SU-DHL-6 (cell line): ENCODE measurements around the gene C1QC.

ENCODE experiments used
- H2AFZ ChIP-seq: fragments of 200-600 bp; sonication (generic); 2 replicates; pipeline ENCODE4 v1.6.1; 2014; ENCODE audit warnings: low read depth, mild to moderate bottlenecking, moderate library complexity, mixed read lengths, antibody characterized with exemption, low read length; ENCODE audit not compliant: severe bottlenecking
- H3F3A ChIP-seq: fragments of 200-600 bp; shearing (Covaris generic); 2 replicates; pipeline ENCODE4 v1.6.0; 2016; ENCODE audit warnings: antibody characterized with exemption, mild to moderate bottlenecking; ENCODE audit not compliant: insufficient read depth
- H3K27ac ChIP-seq: fragments of 200-600 bp; sonication (generic); 2 replicates; pipeline ENCODE4 v1.5.1; 2016; ENCODE audit warnings: low read depth, mild to moderate bottlenecking, low read length, moderate library complexity, mixed read lengths
- H3K27me3 ChIP-seq: fragments of 200-600 bp; sonication (generic), shearing (Covaris generic); 2 replicates; pipeline ENCODE4 v1.6.0; 2014; ENCODE audit warnings: mild to moderate bottlenecking, low read length
- H3K36me3 ChIP-seq: fragments of 200-600 bp; sonication (generic); 2 replicates; pipeline ENCODE4 v1.6.1; 2014; ENCODE audit warnings: mild to moderate bottlenecking, low read length, mixed read lengths
- H3K4me2 ChIP-seq: fragments of 300-600, 200-600 bp; shearing (Covaris generic), sonication (generic); 2 replicates; pipeline ENCODE4 v1.6.0; 2014; ENCODE audit warnings: low read length, low read depth, mild to moderate bottlenecking; ENCODE audit not compliant: poor library complexity, severe bottlenecking
- H3K4me3 ChIP-seq: fragments of 200-600 bp; sonication (generic); 2 replicates; pipeline ENCODE4 v1.5.1; 2014; ENCODE audit warnings: antibody characterized with exemption, low read length, mild to moderate bottlenecking, mixed read lengths; ENCODE audit not compliant: insufficient read depth, poor library complexity, severe bottlenecking
- H3K79me2 ChIP-seq: fragments of 200-600 bp; sonication (generic); 2 replicates; pipeline ENCODE4 v1.6.1; 2014; ENCODE audit warnings: mild to moderate bottlenecking, low read length, moderate library complexity; ENCODE audit not compliant: insufficient read depth
- H3K9ac ChIP-seq: fragments of 200-600 bp; sonication (generic); 2 replicates; pipeline ENCODE4 v1.7.0; 2014; ENCODE audit warnings: mild to moderate bottlenecking, low read length
- H3K9me2 ChIP-seq: fragments of 200-600 bp; sonication (generic); replicated peaks from 2 replicates; pipeline ENCODE4 v1.6.1; 2014; ENCODE audit warnings: low read length; ENCODE audit not compliant: insufficient read depth
- H3K9me3 ChIP-seq: fragments of 200-600 bp; sonication (generic); 2 replicates; pipeline ENCODE4 v1.6.1; 2014; ENCODE audit warnings: low read length, mixed read lengths; ENCODE audit not compliant: insufficient read depth
- H4K20me1 ChIP-seq: fragments of 200-600 bp; sonication (generic); 2 replicates; pipeline ENCODE4 v1.6.1; 2014; ENCODE audit warnings: low read depth, mild to moderate bottlenecking, antibody characterized with exemption, low read length, moderate library complexity, mixed read lengths
- EZH2phosphoT487 ChIP-seq: fragments of 200-600 bp; sonication (generic), shearing (Covaris generic); conservative IDR thresholded peaks from 2 replicates; pipeline ENCODE4 v1.6.1; 2018; ENCODE audit warnings: mild to moderate bottlenecking, antibody characterized with exemption, low read length, moderate library complexity, mixed read lengths
- TF ChIP-seq, protein P1 (sequence below): fragments of 200-600 bp; sonication (generic); IDR thresholded peaks from one replicate; pipeline ENCODE4 v1.5.1; 2017; ENCODE audit warnings: antibody characterized with exemption, mild to moderate bottlenecking, low read length, moderate library complexity; ENCODE audit not compliant: insufficient read depth, poor library complexity, severe bottlenecking

Gene C1QC

DNA sequence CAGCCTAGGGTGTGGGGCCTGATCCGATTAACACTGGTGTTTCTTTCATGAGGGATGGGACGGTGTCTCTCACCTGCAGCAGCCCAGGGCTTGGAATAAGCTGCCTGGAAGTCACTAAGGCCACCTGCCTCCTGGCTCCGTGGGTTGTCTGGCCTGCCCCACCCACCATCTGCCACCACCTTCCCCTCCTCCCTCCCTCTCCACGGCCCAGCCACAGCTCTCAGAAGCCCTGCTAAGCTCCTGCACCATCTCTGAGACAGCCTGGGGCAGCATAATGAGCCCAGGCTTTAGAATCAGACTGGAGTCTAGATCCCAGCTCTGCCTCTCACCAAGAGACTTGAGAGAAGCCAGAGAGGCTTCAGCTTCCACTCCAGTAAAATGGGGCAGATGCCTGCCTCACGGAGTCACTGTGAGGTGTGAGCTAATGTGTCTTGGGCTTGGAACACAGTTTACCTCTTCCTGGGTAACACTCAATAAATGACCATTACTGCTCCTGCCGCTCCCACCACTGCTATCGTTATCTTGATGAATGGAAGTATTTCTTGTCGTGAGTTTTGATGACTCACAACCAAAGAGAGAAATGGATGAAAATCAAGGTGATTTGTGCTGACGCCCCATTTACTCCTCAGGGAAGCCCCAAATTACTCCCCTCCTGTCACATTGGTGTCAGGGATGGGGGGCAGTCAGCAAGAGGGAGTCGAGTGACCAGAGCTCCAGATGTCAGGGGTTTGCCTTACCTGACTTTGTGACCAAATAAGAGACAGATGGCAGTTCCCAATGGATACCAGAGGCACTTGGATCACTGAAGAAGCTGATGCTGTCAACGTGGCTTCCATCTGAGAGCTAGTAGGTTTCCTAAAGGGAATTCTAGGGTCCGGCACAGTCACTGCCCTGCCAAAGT lies 30.5 kb upstream of the C1QC start:
- Histone ChIP-seq H3K9me3 (no peaks in the 10 kb centered on the region), H2AFZ (no peak overlapping the region), H4K20me1 (no peaks in the 10 kb centered on the region), H3K9ac (no peak overlapping the region), H3K79me2 (no peaks in the 10 kb centered on the region), H3K27me3 (no peaks in the 10 kb centered on the region), H3K36me3 (no peaks in the 10 kb centered on the region), H3F3A (no peaks in the 10 kb centered on the region), H3K4me3 (no peak overlapping the region), H3K4me2 (no peak overlapping the region), H3K27ac (no peak overlapping the region), H3K9me2 (no peaks in the 10 kb centered on the region)
- TF ChIP-seq, protein P1, sequence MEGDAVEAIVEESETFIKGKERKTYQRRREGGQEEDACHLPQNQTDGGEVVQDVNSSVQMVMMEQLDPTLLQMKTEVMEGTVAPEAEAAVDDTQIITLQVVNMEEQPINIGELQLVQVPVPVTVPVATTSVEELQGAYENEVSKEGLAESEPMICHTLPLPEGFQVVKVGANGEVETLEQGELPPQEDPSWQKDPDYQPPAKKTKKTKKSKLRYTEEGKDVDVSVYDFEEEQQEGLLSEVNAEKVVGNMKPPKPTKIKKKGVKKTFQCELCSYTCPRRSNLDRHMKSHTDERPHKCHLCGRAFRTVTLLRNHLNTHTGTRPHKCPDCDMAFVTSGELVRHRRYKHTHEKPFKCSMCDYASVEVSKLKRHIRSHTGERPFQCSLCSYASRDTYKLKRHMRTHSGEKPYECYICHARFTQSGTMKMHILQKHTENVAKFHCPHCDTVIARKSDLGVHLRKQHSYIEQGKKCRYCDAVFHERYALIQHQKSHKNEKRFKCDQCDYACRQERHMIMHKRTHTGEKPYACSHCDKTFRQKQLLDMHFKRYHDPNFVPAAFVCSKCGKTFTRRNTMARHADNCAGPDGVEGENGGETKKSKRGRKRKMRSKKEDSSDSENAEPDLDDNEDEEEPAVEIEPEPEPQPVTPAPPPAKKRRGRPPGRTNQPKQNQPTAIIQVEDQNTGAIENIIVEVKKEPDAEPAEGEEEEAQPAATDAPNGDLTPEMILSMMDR: no peak
- TF ChIP-seq EZH2phosphoT487: no peak

DNA sequence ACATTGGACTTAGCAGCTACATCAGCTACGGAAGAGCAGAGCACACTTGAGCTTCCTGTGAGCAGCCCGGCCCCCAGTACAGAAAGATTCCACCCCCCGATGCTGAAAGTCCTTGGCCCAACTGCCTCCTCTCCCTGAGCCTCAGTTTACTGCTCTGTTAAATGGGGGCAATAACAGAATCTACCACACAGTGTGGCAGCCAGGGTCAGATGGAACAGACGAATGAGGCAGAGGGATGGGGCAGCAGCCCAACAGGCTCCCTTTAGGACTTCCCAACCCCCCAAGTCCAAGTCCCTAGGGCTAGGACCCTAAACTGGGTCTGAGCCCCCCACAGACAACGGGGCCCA lies 29.9 kb upstream of the C1QC start:
- Histone ChIP-seq H3K27me3 (no peaks in the 10 kb centered on the region), H3K9ac (no peak overlapping the region), H3K79me2 (no peaks in the 10 kb centered on the region), H3K27ac (no peak overlapping the region), H2AFZ (no peak overlapping the region), H3K9me3 (no peaks in the 10 kb centered on the region), H3F3A (no peaks in the 10 kb centered on the region), H3K9me2 (no peaks in the 10 kb centered on the region), H4K20me1 (no peaks in the 10 kb centered on the region), H3K36me3 (no peaks in the 10 kb centered on the region), H3K4me2 (no peak overlapping the region), H3K4me3 (no peak overlapping the region)
- TF ChIP-seq EZH2phosphoT487: no peak
- TF ChIP-seq, protein P1: no peak

DNA sequence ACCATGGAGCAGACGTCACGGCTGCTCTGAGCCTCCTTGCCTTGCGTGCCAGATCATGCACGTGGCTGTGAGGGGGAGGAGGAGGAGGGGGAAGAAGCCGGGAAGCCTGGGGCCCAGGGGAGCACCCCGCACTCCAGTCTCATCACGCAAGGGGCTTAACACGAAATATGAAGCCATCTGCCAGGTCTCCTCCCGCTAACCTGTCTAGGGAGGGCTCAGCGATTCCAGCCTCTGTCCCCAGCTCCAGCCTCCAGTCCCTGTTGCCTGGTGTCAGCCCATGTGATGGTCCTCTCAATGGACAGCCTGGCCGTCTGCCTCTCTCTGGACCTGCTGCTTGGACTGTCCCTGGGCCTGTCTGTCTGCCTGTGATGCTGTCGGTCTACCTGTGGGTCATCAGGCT lies 29.5 kb upstream of the C1QC start:
- H3K9me3 ChIP-seq: no peaks in the 10 kb centered on the region
- no peaks in the 10 kb centered on the region for H3K79me2 ChIP-seq
- H3K9ac ChIP-seq: no peak overlapping the region
- no peak overlapping the region for H3K4me2 ChIP-seq
- H2AFZ ChIP-seq: no peak overlapping the region
- H3K36me3 ChIP-seq: no peaks in the 10 kb centered on the region
- H3K27me3 ChIP-seq: no peaks in the 10 kb centered on the region
- no peaks in the 10 kb centered on the region for H3F3A ChIP-seq
- H4K20me1 ChIP-seq: no peaks in the 10 kb centered on the region
- H3K9me2 ChIP-seq: no peaks in the 10 kb centered on the region
- no peak overlapping the region for H3K4me3 ChIP-seq
- H3K27ac ChIP-seq: no peak overlapping the region
- no peak for TF ChIP-seq EZH2phosphoT487
- TF ChIP-seq, protein P1: no peak
